Stomach smooth muscle (tissue), 2 donors: ENCODE data around the gene EEA1.

Source experiments
- H3K27ac ChIP-seq: one replicate; pipeline ENCODE4 v1.7.0; 2013; ENCODE audit warnings: mild to moderate bottlenecking, low read length, inconsistent platforms
- H3K27me3 ChIP-seq, 2 donors: one replicate each; pipeline ENCODE4 v1.7.0; 2013; ENCODE audit warnings: low read length in 2 of 2; ENCODE audit not compliant: insufficient read depth in 2 of 2, control insufficient read depth in 1 of 2
- H3K36me3 ChIP-seq, 2 donors: one replicate each; pipeline ENCODE4 v1.7.0; 2013; ENCODE audit warnings: low read length in 2 of 2; ENCODE audit not compliant: control insufficient read depth in 2 of 2, insufficient read depth in 2 of 2
- H3K4me1 ChIP-seq: one replicate; pipeline ENCODE4 v1.7.0; 2013; ENCODE audit warnings: low read length; ENCODE audit not compliant: control insufficient read depth, insufficient read depth
- H3K4me3 ChIP-seq, 2 donors: one replicate each; pipeline ENCODE4 v1.7.0; 2013; ENCODE audit warnings: low read length in 2 of 2
- H3K9ac ChIP-seq, 2 donors: one replicate each; pipeline ENCODE4 v1.7.0; 2013; ENCODE audit warnings: low read length in 2 of 2, mild to moderate bottlenecking in 1 of 2
- H3K9me3 ChIP-seq, 2 donors: one replicate each; pipeline ENCODE4 v1.7.0; 2013; ENCODE audit warnings: low read length in 2 of 2; ENCODE audit not compliant: control insufficient read depth in 2 of 2
- donor health status: healthy.
- donor health status: Pancreatic carcinoma.

Gene EEA1

GRCh38 chr12:92938018-92938417 is 8.9 kb upstream of the EEA1 start:
- Histone ChIP-seq H3K36me3 (no peaks in the 10 kb centered on the region), H3K4me3 (no peak overlapping the region), H3K27me3 (no peaks in the 10 kb centered on the region), H3K9me3 (no peaks in the 10 kb centered on the region), H3K27ac (no peak overlapping the region), H3K4me1 (peaks cover 2% of the 10 kb centered on the region), H3K9ac (no peak overlapping the region)

- Histone ChIP-seq H3K4me1 (no peaks in the 10 kb centered on the region), H3K4me3 (no peak overlapping the region), H3K36me3 (no peaks in the 10 kb centered on the region), H3K27ac (no peak overlapping the region), H3K9me3 (no peaks in the 10 kb centered on the region), H3K9ac (no peak overlapping the region), H3K27me3 (no peaks in the 10 kb centered on the region)
These were observed 4.5 kb upstream of the EEA1 start for GRCh38 chr12:92933606-92934005.

GRCh38 chr12:92930421-92930820 is 1.3 kb upstream of the EEA1 start:
- Histone ChIP-seq H3K27me3 (no peaks in the 10 kb centered on the region), H3K4me1 (peaks cover 10% of the 10 kb centered on the region), H3K9ac (no peak overlapping the region), H3K4me3 (peak overlapping the region in 1 of 2 donors; percentile 88), H3K27ac (peak overlapping the region; percentile 98), H3K9me3 (no peaks in the 10 kb centered on the region), H3K36me3 (no peaks in the 10 kb centered on the region)

GRCh38 chr12:92929983-92930382 is 888 bp upstream of the EEA1 start:
- peak overlapping the region; percentile 96 to 98 for H3K9ac ChIP-seq
- H3K27ac ChIP-seq = peak overlapping the region; percentile 98
- peaks cover 10% of the 10 kb centered on the region for H3K4me1 ChIP-seq
- H3K36me3 ChIP-seq = no peaks in the 10 kb centered on the region
- H3K4me3 ChIP-seq = peak overlapping the region; percentile 86 to 88
- no peaks in the 10 kb centered on the region for H3K27me3 ChIP-seq
- H3K9me3 ChIP-seq = no peaks in the 10 kb centered on the region

GRCh38 chr12:92928421-92928961 is 604 bp downstream of the EEA1 start:
- Histone ChIP-seq H3K9me3 (no peaks in the 10 kb centered on the region), H3K4me1 (peaks cover 10% of the 10 kb centered on the region)

GRCh38 chr12:92927436-92928281 is 1.4 kb downstream of the EEA1 start:
- H3K27me3 ChIP-seq = no peaks in the 10 kb centered on the region
- H3K4me3 ChIP-seq = peak overlapping the region; percentile 76 to 88
- no peaks in the 10 kb centered on the region for H3K36me3 ChIP-seq
- no peaks in the 10 kb centered on the region for H3K9me3 ChIP-seq
- peak overlapping the region; percentile 43 to 90 for H3K9ac ChIP-seq
- peaks cover 10% of the 10 kb centered on the region for H3K4me1 ChIP-seq
- H3K27ac ChIP-seq = peak overlapping the region; percentile 98

More at GRCh38 chr12:92928421-92928961, 604 bp downstream of the EEA1 start:
- Histone ChIP-seq H3K4me3 (peak overlapping the region; percentile 76 to 88), H3K27ac (peak overlapping the region; percentile 98), H3K36me3 (no peaks in the 10 kb centered on the region), H3K9ac (peak overlapping the region; percentile 79 to 96), H3K27me3 (no peaks in the 10 kb centered on the region)

- Histone ChIP-seq H3K27ac (no peak overlapping the region), H3K36me3 (no peaks in the 10 kb centered on the region), H3K9me3 (no peaks in the 10 kb centered on the region), H3K9ac (peak overlapping the region in 1 of 2 donors; percentile 90), H3K4me3 (peak overlapping the region; percentile 33 to 88), H3K4me1 (peaks cover 10% of the 10 kb centered on the region), H3K27me3 (no peaks in the 10 kb centered on the region)
These were observed 2.0 kb downstream of the EEA1 start for GRCh38 chr12:92927055-92927435.

GRCh38 chr12:92926549-92926948 is 2.5 kb downstream of the EEA1 start:
- Histone ChIP-seq H3K27me3 (no peaks in the 10 kb centered on the region), H3K27ac (peak overlapping the region; percentile 12), H3K9me3 (no peaks in the 10 kb centered on the region), H3K36me3 (no peaks in the 10 kb centered on the region), H3K9ac (peak overlapping the region in 1 of 2 donors; percentile 90), H3K4me3 (peak overlapping the region in 1 of 2 donors; percentile 88), H3K4me1 (peaks cover 10% of the 10 kb centered on the region)

GRCh38 chr12:92921877-92922276 is 7.2 kb downstream of the EEA1 start:
- no peaks in the 10 kb centered on the region for H3K9me3 ChIP-seq
- H3K4me1 ChIP-seq = peaks cover 5% of the 10 kb centered on the region
- no peak overlapping the region for H3K9ac ChIP-seq
- H3K27ac ChIP-seq = no peak overlapping the region
- H3K27me3 ChIP-seq = no peaks in the 10 kb centered on the region
- H3K4me3 ChIP-seq = no peak overlapping the region
- H3K36me3 ChIP-seq = no peaks in the 10 kb centered on the region

- no peak overlapping the region for H3K4me3 ChIP-seq
- no peaks in the 10 kb centered on the region for H3K36me3 ChIP-seq
- no peaks in the 10 kb centered on the region for H3K9me3 ChIP-seq
- no peak overlapping the region for H3K27ac ChIP-seq
- no peaks in the 10 kb centered on the region for H3K4me1 ChIP-seq
- no peak overlapping the region for H3K9ac ChIP-seq
- H3K27me3 ChIP-seq = no peaks in the 10 kb centered on the region
These were observed 13.7 kb downstream of the EEA1 start for GRCh38 chr12:92915365-92915764.

GRCh38 chr12:92914170-92914569 is 14.9 kb downstream of the EEA1 start:
- no peak overlapping the region for H3K4me3 ChIP-seq
- H3K27me3 ChIP-seq = no peaks in the 10 kb centered on the region
- H3K36me3 ChIP-seq = no peaks in the 10 kb centered on the region
- no peaks in the 10 kb centered on the region for H3K4me1 ChIP-seq
- no peak overlapping the region for H3K9ac ChIP-seq
- no peak overlapping the region for H3K27ac ChIP-seq
- H3K9me3 ChIP-seq = no peaks in the 10 kb centered on the region
